Measurements from ENCODE around the gene TPSD1. TPM values are rescaled to one million over a fixed set of nuclear protein-coding genes. Genes with fewer than 3 reads are reported as not detected.

TPSD1 gene
- total RNA-seq, 1 experiment from 2014 or later: not detected

GRCh38 chr16:1279945-1280589 lies 24.2 kb downstream of the TPSD1 start:
- peaks cover 100% of the 10 kb centered on the region for H3K27me3 Mint-ChIP-seq (ENCODE audit: unreplicated experiment)
- CTCF ChIA-PET: interaction anchor here (1.2 kb wide), 1 partner anchor 11 kb away, joined by 3 read pairs; no protein-coding TSS in a partner anchor
- H3K9me3 Mint-ChIP-seq (ENCODE audit: low read depth, unreplicated experiment): no peaks in the 10 kb centered on the region
- no TSS peak for BruUV-seq (replicated peaks)
- no peak for TF ChIP-seq CTCF (IDR thresholded peaks at IDR 0.05; ENCODE audit: unreplicated experiment)
- H3K4me1 Mint-ChIP-seq (ENCODE audit: low read depth, unreplicated experiment): no peaks in the 10 kb centered on the region
- H3K36me3 Mint-ChIP-seq (ENCODE audit: insufficient read depth, unreplicated experiment): no peaks in the 10 kb centered on the region
- H3K4me3 Mint-ChIP-seq (ENCODE audit: low read depth, unreplicated experiment): no peak overlapping the region
- DNase-seq: no peak
- H3K27ac Mint-ChIP-seq (ENCODE audit: unreplicated experiment): no peak overlapping the region
- intact Hi-C loops (cut with micrococcal nuclease; ENCODE audit: unreplicated experiment): no loop called here

GRCh38 chr16:1280783-1281182 lies 24.9 kb downstream of the TPSD1 start:
- Mint-ChIP-seq H3K4me3 (ENCODE audit: low read depth, unreplicated experiment) (no peak overlapping the region), H3K9me3 (ENCODE audit: low read depth, unreplicated experiment) (no peaks in the 10 kb centered on the region), H3K27ac (ENCODE audit: unreplicated experiment) (no peak overlapping the region), H3K27me3 (ENCODE audit: unreplicated experiment) (peaks cover 100% of the 10 kb centered on the region), H3K36me3 (ENCODE audit: insufficient read depth, unreplicated experiment) (no peaks in the 10 kb centered on the region), H3K4me1 (ENCODE audit: low read depth, unreplicated experiment) (no peaks in the 10 kb centered on the region)
- CTCF ChIA-PET: interaction anchor here (1.2 kb wide), 1 partner anchor 10 kb away, joined by 3 read pairs; no protein-coding TSS in a partner anchor
- intact Hi-C loops (cut with micrococcal nuclease; ENCODE audit: unreplicated experiment): no loop called here
- TF ChIP-seq CTCF (IDR thresholded peaks at IDR 0.05; ENCODE audit: unreplicated experiment): no peak
- DNase-seq: no peak
- no TSS peak for BruUV-seq (replicated peaks)

GRCh38 chr16:1281517-1281916 lies 25.6 kb downstream of the TPSD1 start:
- Mint-ChIP-seq H3K9me3 (ENCODE audit: low read depth, unreplicated experiment) (no peaks in the 10 kb centered on the region), H3K27ac (ENCODE audit: unreplicated experiment) (no peak overlapping the region), H3K27me3 (ENCODE audit: unreplicated experiment) (peaks cover 100% of the 10 kb centered on the region), H3K36me3 (ENCODE audit: insufficient read depth, unreplicated experiment) (no peaks in the 10 kb centered on the region), H3K4me1 (ENCODE audit: low read depth, unreplicated experiment) (no peaks in the 10 kb centered on the region), H3K4me3 (ENCODE audit: low read depth, unreplicated experiment) (no peak overlapping the region)
- intact Hi-C loops (cut with micrococcal nuclease; ENCODE audit: unreplicated experiment): no loop called here
- DNase-seq: no peak
- CTCF ChIA-PET: no interaction called here
- BruUV-seq (replicated peaks): no TSS peak
- no peak for TF ChIP-seq CTCF (IDR thresholded peaks at IDR 0.05; ENCODE audit: unreplicated experiment)

GRCh38 chr16:1282324-1282973 lies 26.6 kb downstream of the TPSD1 start:
- DNase-seq: no peak
- Mint-ChIP-seq H3K4me1 (ENCODE audit: low read depth, unreplicated experiment) (no peaks in the 10 kb centered on the region), H3K9me3 (ENCODE audit: low read depth, unreplicated experiment) (no peaks in the 10 kb centered on the region), H3K36me3 (ENCODE audit: insufficient read depth, unreplicated experiment) (no peaks in the 10 kb centered on the region), H3K27me3 (ENCODE audit: unreplicated experiment) (peaks cover 100% of the 10 kb centered on the region), H3K4me3 (ENCODE audit: low read depth, unreplicated experiment) (no peak overlapping the region), H3K27ac (ENCODE audit: unreplicated experiment) (no peak overlapping the region)
- intact Hi-C loops (cut with micrococcal nuclease; ENCODE audit: unreplicated experiment): no loop called here
- no peak for TF ChIP-seq CTCF (IDR thresholded peaks at IDR 0.05; ENCODE audit: unreplicated experiment)
- no TSS peak for BruUV-seq (replicated peaks)
- CTCF ChIA-PET: no interaction called here
